Stimulated activated CD4-positive, alpha-beta T cell treated with anti-CD3 and anti-CD28 coated beads, Interleukin-15, amount 100 ng/mL, for 24 hours (primary cell): Measurements from ENCODE around the gene INTS11.

Experiments
- DNase-seq: peaks from one replicate; pipeline ENCODE4 v3.0.0-alpha.2; 2020

The INTS11 gene

GRCh38 chr1:1298861-1299685, 25.4 kb downstream of the INTS11 start:
- no peak for DNase-seq

GRCh38 chr1:1297802-1298424, 26.5 kb downstream of the INTS11 start:
- no peak for DNase-seq

GRCh38 chr1:1296070-1297061, 28.1 kb downstream of the INTS11 start:
- no peak for DNase-seq

GRCh38 chr1:1295154-1295923, 29.1 kb downstream of the INTS11 start:
- no peak for DNase-seq

GRCh38 chr1:1294250-1294890, 30.1 kb downstream of the INTS11 start:
- no peak for DNase-seq

- DNase-seq, result no peak
These were observed 30.9 kb downstream of the INTS11 start for GRCh38 chr1:1293263-1294249.

- DNase-seq, result no peak
These were observed 31.6 kb downstream of the INTS11 start for GRCh38 chr1:1292851-1293250.

- no peak for DNase-seq
These were observed 32.0 kb downstream of the INTS11 start for GRCh38 chr1:1292442-1292779.

DNA sequence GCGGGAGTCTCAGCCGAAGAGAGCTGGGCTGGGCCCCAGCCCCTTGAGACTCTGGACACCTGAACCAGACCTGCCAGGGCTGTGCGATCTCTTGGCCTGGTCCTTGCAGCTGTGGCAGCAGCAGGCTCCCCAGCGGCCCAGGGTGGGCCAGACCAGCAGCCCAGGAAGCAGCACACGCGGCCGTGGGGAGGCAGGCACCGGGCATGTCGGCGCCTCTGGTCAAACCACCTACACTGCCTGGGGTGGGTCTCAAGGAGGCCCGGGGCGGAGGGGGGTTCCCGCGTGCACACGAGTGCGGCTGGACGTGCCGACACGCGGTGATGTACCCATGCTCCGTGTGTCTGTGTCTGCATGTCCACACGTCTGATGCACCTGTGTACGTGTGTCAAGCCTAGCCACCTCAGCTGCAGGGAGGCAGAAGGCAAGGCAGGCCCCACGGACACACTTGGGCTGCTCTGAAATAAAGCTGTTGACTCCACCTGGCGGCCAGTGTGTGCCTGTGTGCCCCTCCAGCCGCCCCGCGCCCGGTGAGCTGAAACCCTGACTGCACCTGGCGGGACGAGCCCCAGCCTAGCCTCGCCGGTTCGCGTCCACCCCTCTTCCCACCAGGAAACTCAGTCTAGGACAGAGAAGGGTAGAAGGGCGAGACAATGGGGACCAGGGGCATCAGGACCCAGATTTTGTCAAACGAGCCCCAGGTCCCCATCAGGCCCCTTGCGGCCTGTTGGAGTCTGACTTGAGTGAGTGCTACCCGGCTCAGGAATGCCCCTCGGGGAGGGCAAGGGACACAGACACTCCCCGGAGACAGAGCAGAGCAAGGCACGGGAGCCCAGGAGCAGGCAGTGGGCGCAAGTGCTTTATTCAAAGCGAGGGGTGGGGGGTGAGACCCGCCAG, 32.7 kb downstream of the INTS11 start:
- DNase-seq, result peak; percentile 75

GRCh38 chr1:1291023-1291528, 33.4 kb downstream of the INTS11 start:
- no peak for DNase-seq

- DNase-seq, result peak; percentile 76
These were observed 34.2 kb downstream of the INTS11 start for GRCh38 chr1:1290238-1290731.

DNA sequence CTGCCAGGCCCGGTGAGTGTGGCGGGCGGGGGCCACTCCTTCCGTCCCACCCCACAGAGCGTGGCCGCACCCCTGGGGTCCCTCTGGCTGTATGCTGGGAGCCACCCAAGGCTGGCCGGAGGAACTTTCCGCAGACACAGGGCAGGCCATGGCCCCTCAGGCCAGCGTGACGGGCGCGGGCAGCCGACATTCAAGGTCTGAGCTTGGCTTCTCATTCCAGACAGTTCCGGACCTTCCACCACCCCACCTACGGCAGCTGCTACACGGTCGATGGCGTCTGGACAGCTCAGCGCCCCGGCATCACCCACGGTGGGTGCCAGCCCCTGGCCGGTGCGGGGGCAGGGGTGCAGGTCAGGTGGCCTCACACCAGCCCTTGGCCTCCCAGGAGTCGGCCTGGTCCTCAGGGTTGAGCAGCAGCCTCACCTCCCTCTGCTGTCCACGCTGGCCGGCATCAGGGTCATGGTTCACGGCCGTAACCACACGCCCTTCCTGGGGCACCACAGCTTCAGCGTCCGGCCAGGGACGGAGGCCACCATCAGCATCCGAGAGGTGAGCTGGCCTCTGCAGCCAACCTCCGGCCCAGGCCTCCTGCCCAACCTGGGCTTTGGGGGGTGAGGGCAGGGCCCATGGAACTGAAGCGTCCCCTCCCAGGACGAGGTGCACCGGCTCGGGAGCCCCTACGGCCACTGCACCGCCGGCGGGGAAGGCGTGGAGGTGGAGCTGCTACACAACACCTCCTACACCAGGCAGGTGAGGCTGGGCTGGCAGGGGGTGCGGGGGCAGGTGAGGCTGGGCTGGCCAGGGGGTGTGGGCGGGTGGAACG, 37.0 kb downstream of the INTS11 start:
- no peak for DNase-seq

GRCh38 chr1:1286313-1287261, 37.9 kb downstream of the INTS11 start:
- DNase-seq, result no peak

DNA sequence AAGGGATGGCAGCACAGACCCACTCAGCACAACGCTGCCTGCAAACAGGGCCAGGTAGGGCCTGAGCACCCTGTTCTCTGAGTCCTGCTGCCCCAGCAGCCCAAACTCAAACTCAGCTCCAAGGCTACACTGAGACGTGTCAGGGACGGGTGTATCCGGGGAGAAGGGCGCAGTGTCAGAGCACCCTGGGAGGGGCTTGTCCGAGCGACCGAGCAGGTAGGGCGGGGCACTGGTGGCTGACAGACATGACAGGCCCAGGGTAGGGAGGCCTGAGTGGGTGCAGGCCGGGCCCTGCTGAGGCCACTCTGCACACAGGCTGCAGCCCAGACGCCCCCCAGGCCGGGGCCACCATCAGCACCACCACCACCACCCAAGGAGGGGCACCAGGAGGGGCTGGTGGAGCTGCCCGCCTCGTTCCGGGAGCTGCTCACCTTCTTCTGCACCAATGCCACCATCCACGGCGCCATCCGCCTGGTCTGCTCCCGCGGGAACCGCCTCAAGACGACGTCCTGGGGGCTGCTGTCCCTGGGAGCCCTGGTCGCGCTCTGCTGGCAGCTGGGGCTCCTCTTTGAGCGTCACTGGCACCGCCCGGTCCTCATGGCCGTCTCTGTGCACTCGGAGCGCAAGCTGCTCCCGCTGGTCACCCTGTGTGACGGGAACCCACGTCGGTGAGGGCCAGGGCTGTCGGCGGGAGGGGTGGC, 38.7 kb downstream of the INTS11 start:
- DNase-seq, result no peak

GRCh38 chr1:1285102-1285571, 39.3 kb downstream of the INTS11 start:
- DNase-seq, result no peak
